KMS-11 (cell line): ENCODE data around the gene SCEL.

Experiments
- H2AFZ ChIP-seq: fragments of 200-600 bp; sonication (generic); 2 replicates; pipeline ENCODE4 v1.6.1; 2016; ENCODE audit warnings: antibody characterized with exemption, mixed run types, low read depth
- H3K27ac ChIP-seq: fragments of 200-600 bp; sonication (generic); 2 replicates; pipeline ENCODE4 v1.6.1; 2016; ENCODE audit warnings: mild to moderate bottlenecking, mixed run types
- H3K27me3 ChIP-seq: fragments of 200-600 bp; sonication (generic); 2 replicates; pipeline ENCODE4 v1.6.1; 2017; ENCODE audit warnings: mild to moderate bottlenecking, low read depth, mixed run types, moderate library complexity; ENCODE audit not compliant: insufficient read depth
- H3K36me3 ChIP-seq: fragments of 200-600 bp; sonication (generic); 2 replicates; pipeline ENCODE4 v1.6.1; 2017; ENCODE audit warnings: mild to moderate bottlenecking, mixed run types; ENCODE audit not compliant: insufficient read depth
- H3K4me1 ChIP-seq: fragments of 200-600 bp; sonication (generic); 2 replicates; pipeline ENCODE4 v1.6.1; 2016; ENCODE audit warnings: mild to moderate bottlenecking, low read depth, mixed run types; ENCODE audit not compliant: poor library complexity, severe bottlenecking
- H3K4me2 ChIP-seq: fragments of 200-600 bp; sonication (generic); 2 replicates; pipeline ENCODE4 v1.7.0; 2016; ENCODE audit warnings: mild to moderate bottlenecking, mixed run types
- H3K4me3 ChIP-seq: fragments of 200-600 bp; sonication (generic); IDR thresholded peaks from 2 replicates; pipeline ENCODE4 v1.6.1; 2017; ENCODE audit warnings: low read depth, low read length, mixed read lengths; ENCODE audit not compliant: insufficient read depth
- H3K79me2 ChIP-seq: fragments of 200-600 bp; sonication (generic); 2 replicates; pipeline ENCODE4 v1.6.1; 2016; ENCODE audit warnings: low read depth, mixed run types; ENCODE audit not compliant: insufficient read depth
- H3K9ac ChIP-seq: fragments of 200-600 bp; sonication (generic); 2 replicates; pipeline ENCODE4 v1.6.1; 2016; ENCODE audit warnings: mild to moderate bottlenecking, mixed run types
- H4K20me1 ChIP-seq: fragments of 200-600 bp; sonication (generic); 2 replicates; pipeline ENCODE4 v1.6.1; 2016; ENCODE audit warnings: mild to moderate bottlenecking, mixed run types; ENCODE audit not compliant: insufficient read depth
- TF ChIP-seq, protein P1 (sequence below): fragments of 200-600 bp; sonication (generic); conservative IDR thresholded peaks from 2 replicates; pipeline ENCODE4 v1.6.1; 2017; ENCODE audit warnings: low read depth, mild to moderate bottlenecking, antibody characterized with exemption, low read length, moderate library complexity, mixed read lengths

Gene SCEL

DNA sequence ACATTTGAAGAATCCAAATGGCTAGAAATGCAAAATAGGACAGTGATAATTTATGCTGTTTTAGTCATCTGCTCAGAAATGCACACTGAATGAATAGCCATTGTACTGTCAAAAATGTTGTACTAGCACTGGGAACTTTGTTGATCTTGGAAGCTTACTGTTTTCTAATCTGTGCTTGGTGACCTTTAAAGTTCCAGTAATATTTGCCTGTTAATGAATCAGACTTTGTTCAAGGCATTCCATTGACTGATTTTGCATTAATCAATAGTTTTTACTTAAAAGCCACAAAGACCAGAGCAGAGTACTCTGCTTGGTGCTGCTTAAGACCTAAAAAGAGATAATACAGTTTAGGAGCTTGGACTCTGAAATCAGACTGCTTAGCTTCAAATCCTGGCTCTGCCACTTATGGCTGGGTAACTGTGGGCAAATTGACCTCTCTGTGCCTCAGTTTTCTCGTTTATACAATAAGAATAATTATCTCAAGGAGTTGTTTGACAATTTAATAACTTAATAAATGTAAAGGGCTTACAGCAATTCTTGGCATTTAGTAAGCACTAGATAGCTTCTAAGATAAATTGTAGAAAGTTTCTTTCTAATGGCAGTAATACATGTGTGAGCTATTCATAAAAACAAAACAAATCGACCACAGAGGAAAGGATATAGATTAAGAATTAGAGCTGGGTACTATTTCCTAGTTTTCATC lies 157.4 kb downstream of the SCEL start:
- H3K27me3 ChIP-seq: no peaks in the 10 kb centered on the region
- H3K9ac ChIP-seq: no peak overlapping the region
- H3K79me2 ChIP-seq: no peaks in the 10 kb centered on the region
- TF ChIP-seq, protein P1, sequence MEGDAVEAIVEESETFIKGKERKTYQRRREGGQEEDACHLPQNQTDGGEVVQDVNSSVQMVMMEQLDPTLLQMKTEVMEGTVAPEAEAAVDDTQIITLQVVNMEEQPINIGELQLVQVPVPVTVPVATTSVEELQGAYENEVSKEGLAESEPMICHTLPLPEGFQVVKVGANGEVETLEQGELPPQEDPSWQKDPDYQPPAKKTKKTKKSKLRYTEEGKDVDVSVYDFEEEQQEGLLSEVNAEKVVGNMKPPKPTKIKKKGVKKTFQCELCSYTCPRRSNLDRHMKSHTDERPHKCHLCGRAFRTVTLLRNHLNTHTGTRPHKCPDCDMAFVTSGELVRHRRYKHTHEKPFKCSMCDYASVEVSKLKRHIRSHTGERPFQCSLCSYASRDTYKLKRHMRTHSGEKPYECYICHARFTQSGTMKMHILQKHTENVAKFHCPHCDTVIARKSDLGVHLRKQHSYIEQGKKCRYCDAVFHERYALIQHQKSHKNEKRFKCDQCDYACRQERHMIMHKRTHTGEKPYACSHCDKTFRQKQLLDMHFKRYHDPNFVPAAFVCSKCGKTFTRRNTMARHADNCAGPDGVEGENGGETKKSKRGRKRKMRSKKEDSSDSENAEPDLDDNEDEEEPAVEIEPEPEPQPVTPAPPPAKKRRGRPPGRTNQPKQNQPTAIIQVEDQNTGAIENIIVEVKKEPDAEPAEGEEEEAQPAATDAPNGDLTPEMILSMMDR: no peak
- no peak overlapping the region for H3K4me3 ChIP-seq
- H3K4me2 ChIP-seq: no peak overlapping the region
- no peak overlapping the region for H2AFZ ChIP-seq
- peaks cover 19% of the 10 kb centered on the region for H3K4me1 ChIP-seq
- no peaks in the 10 kb centered on the region for H4K20me1 ChIP-seq
- no peak overlapping the region for H3K27ac ChIP-seq
- no peaks in the 10 kb centered on the region for H3K36me3 ChIP-seq

DNA sequence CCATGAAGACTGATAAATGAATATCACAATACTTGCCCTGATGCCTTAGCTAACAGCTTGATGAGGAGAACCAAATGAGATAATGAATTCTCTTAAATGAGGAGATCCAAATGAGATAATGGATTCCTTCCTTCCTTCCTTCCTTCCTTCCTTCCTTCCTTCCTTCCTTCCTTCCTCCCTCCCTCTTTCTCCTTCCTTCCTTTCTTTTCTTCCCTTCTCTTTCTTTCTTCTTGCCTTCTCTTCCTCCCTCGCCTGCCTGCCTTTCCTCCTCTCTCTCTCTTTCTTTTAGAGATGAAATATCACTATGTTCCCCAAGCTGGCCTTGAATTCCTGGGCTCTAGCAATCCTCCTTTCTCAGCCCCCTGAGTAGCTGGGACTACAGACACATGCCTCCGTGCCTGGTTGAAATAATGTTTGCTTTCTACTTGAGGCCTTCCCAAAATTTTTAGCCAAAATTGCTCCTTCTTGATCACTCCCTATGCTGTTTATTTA lies 158.0 kb downstream of the SCEL start:
- Histone ChIP-seq H3K36me3 (no peaks in the 10 kb centered on the region), H3K9ac (no peak overlapping the region), H3K4me2 (no peak overlapping the region), H3K79me2 (0 out of 2 replicates have a peak, but pooled peaks cover 1% of the 10 kb centered on the region), H4K20me1 (no peaks in the 10 kb centered on the region), H3K27ac (no peak overlapping the region), H2AFZ (no peak overlapping the region), H3K4me1 (peaks cover 19% of the 10 kb centered on the region), H3K4me3 (no peak overlapping the region), H3K27me3 (no peaks in the 10 kb centered on the region)
- TF ChIP-seq, protein P1: no peak
